GM23338 (cell line): Measurements from ENCODE around the gene PTCHD4. TPM values are rescaled to one million over a fixed set of nuclear protein-coding genes. Genes with fewer than 3 reads are reported as not detected.

Source experiments
- ATAC-seq: fragments of 200-7000 bp; cut with Tn5 transposase; 3 replicates; pipeline ENCODE4 v1.9.1; 2020
- DNase-seq: peaks from one replicate; pipeline ENCODE4 v3.0.0-alpha.2; 2015; ENCODE audit warnings: low spot score
- H2AFZ ChIP-seq: fragments of 200-600 bp; sonication (generic); 2 replicates; pipeline ENCODE4 v1.8.0; 2016; ENCODE audit warnings: antibody characterized with exemption, mild to moderate bottlenecking, moderate library complexity
- H3F3A ChIP-seq: fragments of 200-600 bp; sonication (generic); replicated peaks from 2 replicates; pipeline ENCODE4 v1.8.0; 2017; ENCODE audit warnings: antibody characterized with exemption, mixed run types, low read depth
- H3K27ac ChIP-seq: fragments of 200-600 bp; sonication (generic); 2 replicates; pipeline ENCODE4 v1.6.1; 2016; ENCODE audit warnings: low read depth
- H3K27me3 ChIP-seq: fragments of 200-600 bp; sonication (generic); 2 replicates; pipeline ENCODE4 v1.8.0; 2016; ENCODE audit warnings: mild to moderate bottlenecking, mixed run types, moderate library complexity; ENCODE audit not compliant: insufficient read depth
- H3K36me3 ChIP-seq: fragments of 200-600 bp; sonication (generic); 2 replicates; pipeline ENCODE4 v1.8.0; 2016; ENCODE audit warnings: mild to moderate bottlenecking; ENCODE audit not compliant: insufficient read depth
- H3K4me1 ChIP-seq: fragments of 200-600 bp; sonication (generic); 2 replicates; pipeline ENCODE4 v1.8.0; 2016; ENCODE audit warnings: mild to moderate bottlenecking, moderate library complexity; ENCODE audit not compliant: insufficient read depth
- H3K4me2 ChIP-seq: fragments of 200-600 bp; sonication (generic); 2 replicates; pipeline ENCODE4 v1.7.1; 2017; ENCODE audit warnings: mixed run types
- H3K4me3 ChIP-seq: fragments of 200-600 bp; sonication (generic); 2 replicates; pipeline ENCODE4 v1.6.1; 2016; ENCODE audit warnings: mixed run types
- H3K79me2 ChIP-seq: fragments of 200-600 bp; sonication (generic); replicated peaks from 2 replicates; pipeline ENCODE4 v1.8.0; 2017; ENCODE audit warnings: mild to moderate bottlenecking; ENCODE audit not compliant: insufficient read depth
- H3K9me2 ChIP-seq: fragments of 200-600 bp; sonication (generic); 2 replicates; pipeline ENCODE4 v1.8.0; 2017; ENCODE audit not compliant: insufficient read depth
- H4K20me1 ChIP-seq: fragments of 200-600 bp; sonication (generic); replicated peaks from 2 replicates; pipeline ENCODE4 v1.8.0; 2017; ENCODE audit warnings: mild to moderate bottlenecking; ENCODE audit not compliant: insufficient read depth
- H3K27ac Mint-ChIP-seq: 2 replicates; pipeline ENCODE4 v1.8.0; 2020; ENCODE audit warnings: inconsistent platforms, mild to moderate bottlenecking, moderate library complexity, mixed read lengths
- H3K27me3 Mint-ChIP-seq: 3 replicates; pipeline ENCODE4 v1.8.0; 2022; ENCODE audit warnings: low read depth, mild to moderate bottlenecking, moderate library complexity, mixed read lengths, inconsistent platforms; ENCODE audit not compliant: insufficient read depth, poor library complexity
- H3K36me3 Mint-ChIP-seq: 3 replicates; pipeline ENCODE4 v1.8.0; 2021; ENCODE audit warnings: low read depth, mild to moderate bottlenecking, inconsistent platforms, moderate library complexity, mixed read lengths
- H3K4me1 Mint-ChIP-seq: 3 replicates; pipeline ENCODE4 v1.8.0; 2020; ENCODE audit warnings: mild to moderate bottlenecking, inconsistent platforms, mixed read lengths
- H3K4me3 Mint-ChIP-seq: 3 replicates; pipeline ENCODE4 v1.8.0; 2021; ENCODE audit warnings: moderate library complexity, mild to moderate bottlenecking, inconsistent platforms, mixed read lengths
- H3K9me3 Mint-ChIP-seq: 3 replicates; pipeline ENCODE4 v1.8.0; 2020; ENCODE audit warnings: moderate library complexity, mild to moderate bottlenecking, inconsistent platforms, mixed read lengths
- CREB1 ChIP-seq: fragments of 250-450 bp; sonication (Bioruptor Pico); IDR thresholded peaks from 2 replicates; pipeline ENCODE4 v1.5.0; 2020; ENCODE audit warnings: low read depth, mild to moderate bottlenecking, moderate library complexity
- EZH2 ChIP-seq: fragments of 200-600 bp; sonication (generic); IDR thresholded peaks from one replicate; pipeline ENCODE4 v1.8.0; 2017; ENCODE audit warnings: antibody characterized with exemption, mild to moderate bottlenecking, low read depth; ENCODE audit not compliant: unreplicated experiment
- EZH2phosphoT487 ChIP-seq: fragments of 200-600 bp; sonication (generic); IDR thresholded peaks from one replicate; pipeline ENCODE4 v1.8.1; 2018; ENCODE audit warnings: antibody characterized with exemption; ENCODE audit not compliant: unreplicated experiment
- JUNB ChIP-seq: IDR thresholded peaks from one replicate; pipeline ENCODE4 v1.6.1; 2016; ENCODE audit warnings: antibody characterized with exemption; ENCODE audit not compliant: unreplicated experiment
- NANOG ChIP-seq: IDR thresholded peaks from 2 replicates; pipeline ENCODE4 v1.6.1; 2016; ENCODE audit warnings: antibody characterized with exemption, borderline replicate concordance
- POLR2AphosphoS5 ChIP-seq: IDR thresholded peaks from 2 replicates; pipeline ENCODE4 v1.6.1; 2016; ENCODE audit warnings: antibody characterized with exemption, low read depth
- STAT1 ChIP-seq: IDR thresholded peaks from one replicate; pipeline ENCODE4 v1.6.1; 2016; ENCODE audit warnings: antibody characterized with exemption; ENCODE audit not compliant: unreplicated experiment
- ZNF114 ChIP-seq: fragments of 250-450 bp; sonication (Bioruptor Pico); IDR thresholded peaks from 2 replicates; pipeline ENCODE4 v1.5.0; 2020; ENCODE audit warnings: mild to moderate bottlenecking, moderate library complexity
- ZNF331 ChIP-seq: fragments of 250-450 bp; sonication (Bioruptor Pico); IDR thresholded peaks from 2 replicates; pipeline ENCODE4 v1.5.0; 2020; ENCODE audit warnings: low read depth, mild to moderate bottlenecking, moderate library complexity
- polyA plus RNA-seq: library from polyadenylated mRNA; unstranded; fragments of >200 nt; fragmentation: Nextera tagmentation; extraction: Ambion mirVana; gene quantifications from 2 replicates; pipeline ENCODE4 v1.2.1, GENCODE V29; 2016
- total RNA-seq: library from RNA; depleted of rRNA; stranded (reverse); fragments of >200 nt; shearing (Covaris generic); gene quantifications from 2 replicates; pipeline ENCODE4 v1.2.3, GENCODE V29; 2014
- TF ChIP-seq, protein P1 (sequence below): IDR thresholded peaks from 2 replicates; pipeline ENCODE4 v1.6.1; 2016; ENCODE audit warnings: antibody characterized with exemption
- TF ChIP-seq, protein P2 (sequence below): IDR thresholded peaks from one replicate; pipeline ENCODE4 v1.6.1; 2018; ENCODE audit warnings: antibody characterized with exemption; ENCODE audit not compliant: unreplicated experiment
- TF ChIP-seq, protein P3 (sequence below), 2 experiments: fragments of 200-600 bp in 1 of 2; sonication (generic) in 1 of 2; conservative IDR thresholded peaks; 2 replicates each; pipeline versions ENCODE4 v1.5.1 to v1.6.1; 2016 to 2017; ENCODE audit warnings: antibody characterized with exemption in 2 of 2, low read depth in 2 of 2, mild to moderate bottlenecking in 2 of 2, moderate library complexity in 1 of 2

Gene PTCHD4
- total and polyA plus RNA-seq, 2 experiments from 2014 or later, result 0.66 to 0.78 TPM

DNA sequence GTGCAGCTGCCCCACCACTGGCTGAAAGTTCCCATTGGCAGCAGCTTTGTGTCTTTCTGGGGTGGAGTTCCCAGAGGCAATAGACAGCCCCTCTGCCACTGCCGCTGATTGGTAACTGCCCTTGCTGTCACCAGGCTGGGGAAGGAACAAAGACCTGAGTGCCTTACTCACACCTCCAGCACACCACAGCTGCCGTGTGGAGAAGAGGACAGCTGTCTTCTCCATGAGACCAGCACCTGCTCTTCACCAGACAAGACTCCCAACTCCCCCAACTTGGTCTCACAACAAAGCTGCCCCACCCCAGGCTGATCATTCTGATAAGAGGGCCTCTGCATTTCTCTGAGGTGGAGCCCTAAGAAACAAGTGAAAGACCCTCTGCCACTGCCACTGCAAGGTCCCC is 39.7 kb upstream of the PTCHD4 start (continued):
- TF ChIP-seq EZH2phosphoT487 (no peak), CREB1 (no peak), ZNF114 (CRISPR knock-in tag) (no peak), ZNF331 (CRISPR knock-in tag) (no peak)
- TF ChIP-seq, protein P1, sequence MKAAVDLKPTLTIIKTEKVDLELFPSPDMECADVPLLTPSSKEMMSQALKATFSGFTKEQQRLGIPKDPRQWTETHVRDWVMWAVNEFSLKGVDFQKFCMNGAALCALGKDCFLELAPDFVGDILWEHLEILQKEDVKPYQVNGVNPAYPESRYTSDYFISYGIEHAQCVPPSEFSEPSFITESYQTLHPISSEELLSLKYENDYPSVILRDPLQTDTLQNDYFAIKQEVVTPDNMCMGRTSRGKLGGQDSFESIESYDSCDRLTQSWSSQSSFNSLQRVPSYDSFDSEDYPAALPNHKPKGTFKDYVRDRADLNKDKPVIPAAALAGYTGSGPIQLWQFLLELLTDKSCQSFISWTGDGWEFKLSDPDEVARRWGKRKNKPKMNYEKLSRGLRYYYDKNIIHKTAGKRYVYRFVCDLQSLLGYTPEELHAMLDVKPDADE, result no peak

DNA sequence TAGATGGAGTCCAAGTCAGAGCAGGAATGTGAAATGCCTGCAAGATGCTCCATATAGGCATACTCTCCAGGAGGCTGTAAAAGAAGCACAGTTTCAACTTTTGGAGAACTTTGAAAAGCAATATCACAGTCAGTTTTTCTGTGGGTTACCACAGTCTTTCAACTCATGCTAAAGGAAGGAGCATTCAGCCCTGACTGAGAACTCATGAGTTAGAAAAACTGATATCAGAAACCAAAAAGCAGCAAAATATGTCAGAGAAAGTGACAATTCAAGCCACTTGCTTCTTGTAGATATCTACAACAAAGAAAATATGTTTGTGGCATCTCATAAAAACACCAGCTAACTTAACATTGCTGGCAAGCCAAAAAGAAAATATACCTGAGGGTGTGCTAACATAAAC is 36.1 kb upstream of the PTCHD4 start:
- Mint-ChIP-seq H3K27me3 (no peaks in the 10 kb centered on the region), H3K9me3 (peaks cover 19% of the 10 kb centered on the region), H3K4me3 (no peak overlapping the region), H3K27ac (no peak overlapping the region), H3K36me3 (peaks cover 15% of the 10 kb centered on the region; the same call in 2 of the 3 replicates), H3K4me1 (peaks cover 3% of the 10 kb centered on the region; the same call in 1 of the 3 replicates)
- no peak for TF ChIP-seq JUNB
- TF ChIP-seq POLR2AphosphoS5, result no peak
- TF ChIP-seq NANOG, result no peak
- Histone ChIP-seq H2AFZ (no peak overlapping the region), H3K36me3 (peaks cover 5% of the 10 kb centered on the region; the same call in 1 of the 2 replicates), H3K4me1 (no peaks in the 10 kb centered on the region), H3K9me2 (peaks cover 10% of the 10 kb centered on the region; the same call in 1 of the 2 replicates), H4K20me1 (no peaks in the 10 kb centered on the region), H3K4me3 (no peak overlapping the region), H3F3A (no peaks in the 10 kb centered on the region), H3K4me2 (no peak overlapping the region), H3K79me2 (no peaks in the 10 kb centered on the region), H3K27ac (no peak overlapping the region), H3K27me3 (no peaks in the 10 kb centered on the region)
- DNase-seq, result no peak
- no peak for ATAC-seq

DNA sequence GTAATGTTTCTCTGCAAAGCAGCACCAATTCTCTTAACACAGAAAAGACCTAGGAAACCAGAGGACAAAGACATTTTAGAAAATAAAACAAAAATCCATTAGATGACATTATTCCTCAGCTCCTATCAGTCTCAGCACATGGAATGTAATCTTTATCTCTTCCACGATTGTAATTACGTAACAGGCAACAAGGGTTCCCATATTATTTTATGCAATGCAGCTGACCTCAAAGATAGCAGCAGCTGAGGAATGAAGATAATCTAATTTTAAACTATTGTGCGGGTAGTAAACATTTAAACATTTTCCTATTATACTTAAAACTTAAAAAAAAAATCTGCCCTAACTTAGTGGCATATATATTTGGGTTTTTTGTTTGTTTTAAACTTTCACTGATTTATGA is 33.0 kb upstream of the PTCHD4 start:
- Mint-ChIP-seq H3K27ac (no peak overlapping the region), H3K9me3 (no peaks in the 10 kb centered on the region; the same call in 1 of the 3 replicates), H3K4me1 (peaks cover 3% of the 10 kb centered on the region; the same call in 1 of the 3 replicates), H3K27me3 (no peaks in the 10 kb centered on the region), H3K36me3 (0 out of 3 replicates have a peak, but pooled peaks cover 4% of the 10 kb centered on the region), H3K4me3 (no peak overlapping the region)
- ATAC-seq (no peak), DNase-seq (no peak)
- Histone ChIP-seq H4K20me1 (no peaks in the 10 kb centered on the region), H3K27ac (no peak overlapping the region), H3K4me3 (no peak overlapping the region), H3K9me2 (0 out of 2 replicates have a peak, but pooled peaks cover under 1% of the 10 kb centered on the region), H3K79me2 (no peaks in the 10 kb centered on the region), H3K4me2 (no peak overlapping the region), H3K4me1 (no peaks in the 10 kb centered on the region), H3K27me3 (no peaks in the 10 kb centered on the region), H3F3A (no peaks in the 10 kb centered on the region), H3K36me3 (no peaks in the 10 kb centered on the region), H2AFZ (no peak overlapping the region)
- TF ChIP-seq EZH2 (no peak), NANOG (no peak), ZNF114 (CRISPR knock-in tag) (no peak), JUNB (no peak), STAT1 (no peak), POLR2AphosphoS5 (no peak), ZNF331 (CRISPR knock-in tag) (no peak), EZH2phosphoT487 (no peak), CREB1 (no peak)
- TF ChIP-seq, protein P2, sequence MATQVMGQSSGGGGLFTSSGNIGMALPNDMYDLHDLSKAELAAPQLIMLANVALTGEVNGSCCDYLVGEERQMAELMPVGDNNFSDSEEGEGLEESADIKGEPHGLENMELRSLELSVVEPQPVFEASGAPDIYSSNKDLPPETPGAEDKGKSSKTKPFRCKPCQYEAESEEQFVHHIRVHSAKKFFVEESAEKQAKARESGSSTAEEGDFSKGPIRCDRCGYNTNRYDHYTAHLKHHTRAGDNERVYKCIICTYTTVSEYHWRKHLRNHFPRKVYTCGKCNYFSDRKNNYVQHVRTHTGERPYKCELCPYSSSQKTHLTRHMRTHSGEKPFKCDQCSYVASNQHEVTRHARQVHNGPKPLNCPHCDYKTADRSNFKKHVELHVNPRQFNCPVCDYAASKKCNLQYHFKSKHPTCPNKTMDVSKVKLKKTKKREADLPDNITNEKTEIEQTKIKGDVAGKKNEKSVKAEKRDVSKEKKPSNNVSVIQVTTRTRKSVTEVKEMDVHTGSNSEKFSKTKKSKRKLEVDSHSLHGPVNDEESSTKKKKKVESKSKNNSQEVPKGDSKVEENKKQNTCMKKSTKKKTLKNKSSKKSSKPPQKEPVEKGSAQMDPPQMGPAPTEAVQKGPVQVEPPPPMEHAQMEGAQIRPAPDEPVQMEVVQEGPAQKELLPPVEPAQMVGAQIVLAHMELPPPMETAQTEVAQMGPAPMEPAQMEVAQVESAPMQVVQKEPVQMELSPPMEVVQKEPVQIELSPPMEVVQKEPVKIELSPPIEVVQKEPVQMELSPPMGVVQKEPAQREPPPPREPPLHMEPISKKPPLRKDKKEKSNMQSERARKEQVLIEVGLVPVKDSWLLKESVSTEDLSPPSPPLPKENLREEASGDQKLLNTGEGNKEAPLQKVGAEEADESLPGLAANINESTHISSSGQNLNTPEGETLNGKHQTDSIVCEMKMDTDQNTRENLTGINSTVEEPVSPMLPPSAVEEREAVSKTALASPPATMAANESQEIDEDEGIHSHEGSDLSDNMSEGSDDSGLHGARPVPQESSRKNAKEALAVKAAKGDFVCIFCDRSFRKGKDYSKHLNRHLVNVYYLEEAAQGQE, result no peak
- TF ChIP-seq, protein P3, sequence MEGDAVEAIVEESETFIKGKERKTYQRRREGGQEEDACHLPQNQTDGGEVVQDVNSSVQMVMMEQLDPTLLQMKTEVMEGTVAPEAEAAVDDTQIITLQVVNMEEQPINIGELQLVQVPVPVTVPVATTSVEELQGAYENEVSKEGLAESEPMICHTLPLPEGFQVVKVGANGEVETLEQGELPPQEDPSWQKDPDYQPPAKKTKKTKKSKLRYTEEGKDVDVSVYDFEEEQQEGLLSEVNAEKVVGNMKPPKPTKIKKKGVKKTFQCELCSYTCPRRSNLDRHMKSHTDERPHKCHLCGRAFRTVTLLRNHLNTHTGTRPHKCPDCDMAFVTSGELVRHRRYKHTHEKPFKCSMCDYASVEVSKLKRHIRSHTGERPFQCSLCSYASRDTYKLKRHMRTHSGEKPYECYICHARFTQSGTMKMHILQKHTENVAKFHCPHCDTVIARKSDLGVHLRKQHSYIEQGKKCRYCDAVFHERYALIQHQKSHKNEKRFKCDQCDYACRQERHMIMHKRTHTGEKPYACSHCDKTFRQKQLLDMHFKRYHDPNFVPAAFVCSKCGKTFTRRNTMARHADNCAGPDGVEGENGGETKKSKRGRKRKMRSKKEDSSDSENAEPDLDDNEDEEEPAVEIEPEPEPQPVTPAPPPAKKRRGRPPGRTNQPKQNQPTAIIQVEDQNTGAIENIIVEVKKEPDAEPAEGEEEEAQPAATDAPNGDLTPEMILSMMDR (conservative IDR thresholded peaks at IDR 0.05; ENCODE audit: low read depth in 2 of 2), result no peak
- TF ChIP-seq, protein P1, result no peak
